H7 (cell line): ENCODE data around the gene SLC9A5. TPM values are rescaled to one million over a fixed set of nuclear protein-coding genes. Genes with fewer than 3 reads are reported as not detected.

Experiments used
- DNase-seq: peaks from one replicate; pipeline ENCODE4 v3.0.0; 2012
- H3K27me3 ChIP-seq: 2 replicates; pipeline ENCODE4 v1.6.0; 2011; ENCODE audit warnings: mild to moderate bottlenecking, low read length; ENCODE audit not compliant: control insufficient read depth, insufficient read depth
- H3K36me3 ChIP-seq: replicated peaks from 2 replicates; pipeline ENCODE4 v1.5.1; 2011; ENCODE audit warnings: low read length; ENCODE audit not compliant: control insufficient read depth, insufficient read depth
- H3K4me3 ChIP-seq: 2 replicates; pipeline ENCODE4 v1.5.1; 2011; ENCODE audit warnings: low read depth, mild to moderate bottlenecking, control low read depth, low read length, moderate library complexity; ENCODE audit not compliant: insufficient read depth
- total RNA-seq: library from RNA; depleted of rRNA; stranded (reverse); fragments of >200 nt; shearing (Covaris generic); gene quantifications from 2 replicates; pipeline ENCODE4 v1.2.3, GENCODE V29; 2014

Gene SLC9A5
- total RNA-seq, 1 experiment from 2014 or later: 1.6 TPM

DNA sequence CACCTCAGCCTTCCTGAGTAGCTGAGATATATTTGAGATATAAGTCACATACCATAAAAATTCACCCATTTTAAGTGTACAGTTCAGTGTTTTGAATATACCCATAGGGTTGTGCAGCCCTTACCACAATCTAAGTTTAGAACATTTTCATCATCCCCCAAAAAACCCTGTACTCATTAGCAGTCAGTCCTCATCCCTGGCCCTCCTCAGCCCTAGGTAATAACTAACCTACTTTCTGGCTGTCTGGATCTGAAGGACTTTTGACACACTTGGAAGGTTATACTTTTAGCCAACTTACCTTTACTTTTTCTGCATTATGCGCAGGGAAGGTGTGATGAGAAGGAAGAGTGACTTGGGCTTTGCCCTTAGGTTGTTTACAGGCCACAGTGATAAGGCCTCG is 26.5 kb downstream of the SLC9A5 start:
- Histone ChIP-seq H3K4me3 (no peak overlapping the region), H3K27me3 (peaks cover 9% of the 10 kb centered on the region), H3K36me3 (no peaks in the 10 kb centered on the region; the same call in 1 of the 2 replicates)
- no peak for DNase-seq

DNA sequence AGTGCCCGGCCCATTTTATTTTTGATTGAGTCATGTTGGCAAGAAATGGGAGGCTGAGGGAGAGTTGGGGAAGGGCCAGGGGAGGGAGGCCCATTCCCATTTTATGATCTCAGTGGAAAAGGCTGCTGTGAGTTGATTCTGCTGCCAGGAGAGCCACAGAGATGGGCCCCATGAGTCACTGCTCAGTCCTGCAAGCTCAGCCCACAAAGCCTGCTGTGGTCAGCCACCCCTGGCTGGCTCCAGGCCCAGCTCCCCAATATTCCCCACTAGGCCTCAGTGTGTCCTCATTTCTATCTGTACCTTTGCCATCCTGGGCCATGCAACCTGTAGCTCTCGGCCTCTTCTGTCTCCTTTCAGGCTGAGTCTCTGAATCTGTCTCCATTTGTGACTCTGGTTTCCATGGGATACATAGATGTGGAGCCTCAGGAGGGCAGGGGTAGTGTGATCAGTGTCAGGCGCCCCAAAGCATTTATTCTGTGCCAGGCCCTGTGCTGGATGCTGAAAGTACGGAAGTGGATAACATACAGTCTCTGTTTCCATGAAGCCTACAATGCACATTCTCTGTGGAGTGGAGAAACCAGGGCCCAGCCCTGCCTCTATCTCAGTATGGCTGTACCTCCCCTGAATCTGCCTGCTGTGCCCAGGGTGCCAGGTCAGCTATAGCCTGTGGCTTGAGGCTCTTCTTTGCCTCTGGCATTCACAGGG is 28.7 kb downstream of the SLC9A5 start:
- Histone ChIP-seq H3K27me3 (peaks cover 9% of the 10 kb centered on the region), H3K4me3 (no peak overlapping the region), H3K36me3 (no peaks in the 10 kb centered on the region; the same call in 1 of the 2 replicates)
- no peak for DNase-seq

- no peaks in the 10 kb centered on the region; the same call in 1 of the 2 replicates for H3K36me3 ChIP-seq
- H3K27me3 ChIP-seq: peaks cover 9% of the 10 kb centered on the region
- no peak for DNase-seq
- H3K4me3 ChIP-seq: peak overlapping the region; percentile 67
Observed at GRCh38 chr16:67277999-67278772, 29.4 kb downstream of the SLC9A5 start.

- H3K27me3 ChIP-seq: peaks cover 9% of the 10 kb centered on the region
- H3K36me3 ChIP-seq: no peaks in the 10 kb centered on the region; the same call in 1 of the 2 replicates
- peak; percentile 84 for DNase-seq
- peak overlapping the region; percentile 67 for H3K4me3 ChIP-seq
Observed at GRCh38 chr16:67278773-67279295, 30.1 kb downstream of the SLC9A5 start.

DNA sequence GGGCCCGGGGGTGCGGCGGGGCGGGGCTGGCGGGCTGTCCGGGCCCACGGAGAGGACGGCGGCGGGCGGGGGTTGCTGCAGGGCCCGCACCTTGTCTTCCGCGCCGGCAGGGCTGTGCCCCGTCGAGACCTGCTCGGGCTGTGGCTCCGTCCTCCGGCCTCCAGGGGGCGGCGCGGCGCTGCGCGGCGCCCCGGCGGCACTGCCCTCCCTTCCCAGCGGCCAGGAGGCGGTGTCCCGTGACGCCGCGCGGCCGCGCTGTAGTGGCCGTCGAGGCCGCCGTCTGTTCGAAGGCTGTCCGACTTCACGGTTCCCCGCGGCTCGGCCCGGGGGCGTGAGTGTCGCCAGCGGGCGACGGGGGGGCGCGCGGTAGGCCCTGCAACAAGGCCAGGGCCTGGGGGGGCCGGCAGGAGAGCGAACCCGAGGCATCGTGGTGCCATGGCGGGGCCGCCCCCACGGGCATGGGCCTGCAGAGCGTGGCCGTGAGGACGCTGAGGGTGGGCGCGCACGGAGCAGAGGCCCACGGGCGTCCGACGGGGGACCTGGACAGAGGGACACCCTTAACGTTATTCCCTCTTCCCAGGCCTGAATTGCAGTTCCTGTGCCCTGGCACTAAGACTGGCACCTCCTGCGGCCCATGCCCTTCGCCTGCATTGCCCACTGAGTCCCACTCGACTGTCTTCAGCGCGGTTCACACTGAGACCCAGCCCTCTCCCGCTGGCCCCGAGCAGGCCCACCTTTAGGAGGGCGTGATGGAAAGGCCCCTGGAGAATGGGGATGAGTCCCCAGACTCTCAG is 30.7 kb downstream of the SLC9A5 start, which contains the start of gene PLEKHG4:
TSS of gene PLEKHG4 (plus strand) at position 237 of the 794 bp plus-strand sequence. CDS start at position 750, 513 bp downstream.
- H3K36me3 ChIP-seq: no peaks in the 10 kb centered on the region; the same call in 1 of the 2 replicates
- H3K27me3 ChIP-seq: peaks cover 9% of the 10 kb centered on the region
- DNase-seq: peak; percentile 96
- H3K4me3 ChIP-seq: peak within 1 kb of the TSS; percentile 67

DNA sequence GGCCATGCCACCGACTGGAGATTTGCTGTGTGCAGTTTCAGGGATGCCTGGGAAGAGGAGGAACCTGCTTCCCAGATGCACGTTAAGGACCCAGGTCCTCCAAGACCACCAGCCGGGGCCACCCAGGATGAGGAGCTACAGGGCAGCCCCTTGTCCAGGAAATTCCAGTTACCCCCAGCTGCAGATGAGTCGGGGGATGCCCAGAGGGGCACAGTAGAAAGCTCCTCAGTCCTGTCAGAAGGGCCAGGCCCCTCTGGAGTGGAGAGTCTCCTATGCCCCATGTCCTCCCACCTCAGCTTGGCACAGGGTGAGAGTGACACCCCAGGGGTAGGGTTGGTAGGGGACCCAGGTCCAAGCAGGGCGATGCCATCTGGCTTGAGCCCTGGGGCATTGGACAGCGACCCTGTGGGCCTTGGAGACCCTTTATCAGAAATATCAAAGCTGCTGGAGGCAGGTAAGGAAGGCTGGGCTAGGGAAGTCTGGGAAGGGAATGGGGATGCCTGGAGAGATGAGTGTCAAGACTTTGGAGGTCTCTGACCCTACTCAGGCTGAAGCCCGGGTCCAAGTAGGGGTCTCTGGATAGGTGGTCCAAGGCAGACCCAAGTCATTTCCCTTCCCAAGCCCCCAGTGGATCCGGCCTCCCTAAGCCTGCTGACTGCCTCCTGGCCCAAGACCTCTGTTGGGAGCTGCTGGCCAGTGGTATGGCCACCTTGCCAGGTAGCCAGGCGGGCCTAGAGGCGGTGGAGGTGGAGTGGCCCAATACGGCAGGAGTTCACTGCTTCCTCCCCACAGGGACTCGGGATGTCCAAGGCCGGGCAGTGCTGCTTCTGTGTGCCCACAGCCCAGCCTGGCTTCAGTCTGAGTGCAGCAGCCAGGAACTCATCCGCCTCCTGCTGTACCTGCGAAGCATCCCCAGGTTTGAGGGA is 31.6 kb downstream of the SLC9A5 start:
- Histone ChIP-seq H3K36me3 (no peaks in the 10 kb centered on the region; the same call in 1 of the 2 replicates), H3K27me3 (peaks cover 9% of the 10 kb centered on the region), H3K4me3 (no peak overlapping the region; the same call in 1 of the 2 replicates)
- no peak for DNase-seq

DNA sequence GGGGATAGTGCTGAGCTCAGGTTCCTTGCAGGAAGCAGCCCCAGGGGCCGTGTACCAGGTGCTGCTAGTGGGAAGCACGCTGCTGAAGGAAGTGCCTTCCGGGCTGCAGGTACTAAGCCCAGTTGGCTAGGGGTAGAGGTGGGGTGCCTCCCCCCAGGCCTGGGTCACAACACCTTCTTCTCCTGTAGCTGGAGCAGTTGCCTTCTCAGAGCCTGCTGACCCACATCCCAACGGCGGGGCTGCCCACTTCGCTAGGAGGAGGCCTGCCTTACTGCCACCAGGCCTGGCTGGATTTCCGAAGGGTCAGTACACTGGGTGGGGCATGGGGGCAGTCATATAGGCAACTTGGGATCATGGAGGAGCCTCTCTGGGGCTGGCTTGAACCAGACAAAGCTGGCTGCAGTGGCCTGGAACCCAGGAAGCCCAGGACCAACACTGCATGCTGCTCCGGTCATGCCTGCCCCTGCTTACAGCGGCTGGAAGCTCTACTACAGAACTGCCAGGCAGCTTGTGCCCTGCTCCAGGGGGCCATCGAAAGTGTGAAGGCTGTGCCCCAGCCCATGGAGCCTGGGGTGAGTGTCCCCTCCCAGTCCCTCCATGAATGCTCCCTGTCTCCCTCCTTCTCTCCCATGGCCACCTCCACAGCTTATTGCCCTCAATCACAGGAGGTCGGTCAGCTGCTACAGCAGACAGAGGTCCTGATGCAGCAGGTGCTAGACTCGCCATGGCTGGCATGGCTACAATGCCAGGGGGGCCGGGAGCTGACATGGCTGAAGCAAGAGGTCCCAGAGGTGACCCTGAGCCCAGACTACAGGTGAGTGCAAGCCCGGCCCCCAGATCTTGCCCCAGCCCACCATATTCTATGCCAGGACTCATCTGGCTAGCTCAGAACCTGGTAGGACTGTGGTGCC is 33.0 kb downstream of the SLC9A5 start:
- no peak for DNase-seq

GRCh38 chr16:67282447-67282805 is 33.6 kb downstream of the SLC9A5 start:
- Histone ChIP-seq H3K4me3 (no peak overlapping the region), H3K27me3 (peaks cover 9% of the 10 kb centered on the region), H3K36me3 (peaks cover 3% of the 10 kb centered on the region; the same call in 1 of the 2 replicates)
- no peak for DNase-seq

More for the DNA sequence above, 33.0 kb downstream of the SLC9A5 start:
- no peaks in the 10 kb centered on the region; the same call in 1 of the 2 replicates for H3K36me3 ChIP-seq
- H3K27me3 ChIP-seq: peaks cover 9% of the 10 kb centered on the region
- H3K4me3 ChIP-seq: no peak overlapping the region

DNA sequence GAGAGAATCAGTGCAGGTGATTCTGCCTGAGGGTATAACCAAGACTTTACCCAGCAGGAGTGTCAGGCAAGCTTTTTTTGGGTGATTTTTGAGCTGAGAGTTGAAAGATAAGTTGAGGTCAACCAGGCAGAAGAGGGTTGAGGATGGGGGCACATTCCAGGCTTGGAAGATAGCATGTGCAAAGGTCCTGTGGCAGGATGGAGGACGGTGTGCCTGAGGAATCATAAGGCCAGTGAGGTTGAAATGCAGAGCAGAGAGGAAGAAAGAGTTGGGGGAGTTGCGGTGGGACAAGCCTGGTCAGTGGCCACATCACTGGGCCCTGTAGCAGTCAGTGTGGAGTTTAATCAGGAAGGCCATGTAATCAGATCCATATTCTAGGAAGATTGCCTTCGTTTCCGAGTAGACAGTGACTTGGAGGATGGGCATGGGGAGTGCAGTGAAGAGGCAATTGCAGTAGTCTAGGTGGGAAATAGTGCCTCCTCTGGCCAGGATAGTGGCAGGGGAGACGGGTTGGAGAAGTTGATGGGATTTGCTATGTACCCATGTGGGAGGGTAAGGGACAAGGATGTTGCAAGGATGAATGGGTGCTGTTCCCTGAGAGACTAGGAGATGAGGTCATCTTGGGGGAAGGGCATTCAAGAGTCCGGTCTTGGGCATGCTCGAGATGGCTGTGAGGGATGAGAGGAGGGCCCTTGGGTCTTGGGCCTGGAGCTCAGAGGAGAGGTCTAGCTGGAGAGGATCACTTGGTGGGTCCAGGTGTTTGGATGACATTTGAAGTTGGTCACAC is 34.5 kb downstream of the SLC9A5 start:
- Histone ChIP-seq H3K27me3 (peaks cover 8% of the 10 kb centered on the region), H3K4me3 (no peak overlapping the region), H3K36me3 (peaks cover 3% of the 10 kb centered on the region; the same call in 1 of the 2 replicates)
- no peak for DNase-seq

GRCh38 chr16:67283826-67284555 is 35.2 kb downstream of the SLC9A5 start:
- no peak for DNase-seq
- Histone ChIP-seq H3K4me3 (no peak overlapping the region), H3K27me3 (peaks cover 5% of the 10 kb centered on the region), H3K36me3 (peaks cover 3% of the 10 kb centered on the region; the same call in 1 of the 2 replicates)
